ENCODE measurements around the gene CABP4. TPM values are rescaled to one million over a fixed set of nuclear protein-coding genes. Genes with fewer than 3 reads are reported as not detected.

Gene CABP4
- total RNA-seq, 1 experiment from 2014 or later = 24.8 TPM

- Mint-ChIP-seq H3K4me1 (ENCODE audit: low read depth, unreplicated experiment) (peaks cover 26% of the 10 kb centered on the region), H3K27me3 (ENCODE audit: unreplicated experiment) (no peaks in the 10 kb centered on the region), H3K36me3 (ENCODE audit: insufficient read depth, unreplicated experiment) (peaks cover 8% of the 10 kb centered on the region), H3K4me3 (ENCODE audit: low read depth, unreplicated experiment) (no peak overlapping the region), H3K9me3 (ENCODE audit: low read depth, unreplicated experiment) (no peaks in the 10 kb centered on the region), H3K27ac (ENCODE audit: unreplicated experiment) (no peak overlapping the region)
- BruUV-seq (replicated peaks) = no TSS peak
- no peak for DNase-seq
- CTCF ChIA-PET = no interaction called here
- TF ChIP-seq CTCF (IDR thresholded peaks at IDR 0.05; ENCODE audit: unreplicated experiment) = no peak
- intact Hi-C loops (cut with micrococcal nuclease; ENCODE audit: unreplicated experiment) = no loop called here
Measured at GRCh38 chr11:67449116-67449844, 5.9 kb upstream of the CABP4 start.

DNA sequence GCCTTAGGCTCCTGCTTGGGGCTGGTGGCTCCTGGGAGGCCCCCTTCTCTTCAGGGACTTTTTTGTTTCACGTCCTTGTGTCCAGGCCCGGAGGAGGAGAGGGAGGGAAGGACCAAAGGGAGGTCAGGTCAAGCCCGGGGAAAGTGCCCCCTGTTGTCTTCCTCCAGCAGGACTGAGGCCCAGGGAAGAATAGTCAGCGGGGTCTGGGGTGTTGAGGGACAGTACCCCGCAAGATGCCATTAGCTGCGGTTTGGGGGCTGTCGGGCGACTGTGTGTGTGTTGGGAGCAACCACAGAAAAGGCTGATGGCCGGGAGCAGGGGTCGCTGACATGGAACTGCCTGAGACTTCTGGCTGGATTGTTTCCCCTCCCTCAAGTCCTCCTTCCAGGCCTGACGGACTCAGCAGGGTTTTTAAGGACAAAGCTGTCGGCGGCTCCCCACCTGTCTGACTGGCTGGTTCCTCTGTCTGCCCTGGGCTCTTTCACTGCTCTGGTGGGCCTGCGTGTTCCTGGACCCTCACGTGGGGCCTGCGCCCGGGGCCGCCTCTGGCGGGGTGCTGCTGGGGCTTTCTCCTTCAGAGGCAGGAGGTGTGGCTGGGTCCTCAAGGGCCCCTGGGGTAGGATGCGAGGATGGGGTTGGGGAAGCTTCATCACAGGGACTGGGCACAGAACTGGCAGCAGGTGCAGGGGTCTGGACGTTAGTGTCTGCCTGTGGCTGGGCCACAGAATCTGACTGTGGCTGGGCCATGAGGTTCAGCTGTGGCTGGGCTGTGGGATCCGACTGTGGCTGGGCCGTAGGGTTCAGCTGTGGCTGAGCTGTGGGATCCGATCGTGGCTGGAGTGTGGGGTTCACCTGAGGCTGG, 4.1 kb upstream of the CABP4 start:
- no peaks in the 10 kb centered on the region for H3K9me3 Mint-ChIP-seq (ENCODE audit: low read depth, unreplicated experiment)
- peak overlapping the region; percentile 78 for H3K27ac Mint-ChIP-seq (ENCODE audit: unreplicated experiment)
- H3K4me3 Mint-ChIP-seq (ENCODE audit: low read depth, unreplicated experiment) = peak overlapping the region; percentile 75
- intact Hi-C loops (cut with micrococcal nuclease; ENCODE audit: unreplicated experiment) = no loop called here
- DNase-seq = no peak
- peaks cover 15% of the 10 kb centered on the region for H3K4me1 Mint-ChIP-seq (ENCODE audit: low read depth, unreplicated experiment)
- BruUV-seq (replicated peaks) = no TSS peak
- no peaks in the 10 kb centered on the region for H3K27me3 Mint-ChIP-seq (ENCODE audit: unreplicated experiment)
- TF ChIP-seq CTCF (IDR thresholded peaks at IDR 0.05; ENCODE audit: unreplicated experiment) = no peak
- H3K36me3 Mint-ChIP-seq (ENCODE audit: insufficient read depth, unreplicated experiment) = peaks cover 15% of the 10 kb centered on the region
- CTCF ChIA-PET = interaction anchor here (0.5 to 1.7 kb wide), 6 partner anchors 10 to 559 kb away, joined by 3 to 10 read pairs (median 4); partner anchors contain the start of genes PPP1CA and TMEM134

DNA sequence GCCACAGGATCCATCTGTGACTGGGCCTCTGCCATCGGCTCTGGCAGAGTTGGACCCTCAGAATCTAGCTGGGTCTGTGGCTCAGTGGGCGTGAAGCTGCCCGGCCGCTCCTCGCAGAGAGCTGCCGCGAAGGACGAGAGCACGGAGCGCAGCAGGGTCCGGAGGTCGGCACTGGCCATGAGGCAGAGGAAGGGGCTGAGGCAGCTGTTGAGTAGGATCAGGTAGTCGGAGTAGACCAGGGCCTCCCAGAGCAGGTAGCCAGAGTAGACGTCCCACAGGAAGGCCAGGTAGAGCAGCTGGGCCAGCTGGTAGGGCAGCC, 3.5 kb upstream of the CABP4 start:
- Mint-ChIP-seq H3K9me3 (ENCODE audit: low read depth, unreplicated experiment) (no peaks in the 10 kb centered on the region), H3K36me3 (ENCODE audit: insufficient read depth, unreplicated experiment) (peaks cover 15% of the 10 kb centered on the region), H3K27me3 (ENCODE audit: unreplicated experiment) (no peaks in the 10 kb centered on the region), H3K4me1 (ENCODE audit: low read depth, unreplicated experiment) (peaks cover 15% of the 10 kb centered on the region), H3K27ac (ENCODE audit: unreplicated experiment) (peak overlapping the region; percentile 78), H3K4me3 (ENCODE audit: low read depth, unreplicated experiment) (peak overlapping the region; percentile 75)
- CTCF ChIA-PET = interaction anchor here (0.6 to 1.7 kb wide), 6 partner anchors 9 to 59 kb away, joined by 3 to 10 read pairs (median 4); partner anchors contain the start of genes AIP, PPP1CA and TMEM134
- no peak for TF ChIP-seq CTCF (IDR thresholded peaks at IDR 0.05; ENCODE audit: unreplicated experiment)
- intact Hi-C loops (cut with micrococcal nuclease; ENCODE audit: unreplicated experiment) = no loop called here
- no TSS peak for BruUV-seq (replicated peaks)
- DNase-seq = no peak

GRCh38 chr11:67452141-67452952, 2.8 kb upstream of the CABP4 start, which contains the start of gene GPR152:
TSS of gene GPR152 (minus strand) at chr11:67452729. CDS start at chr11:67452724, 5 bp downstream.
- intact Hi-C loops (cut with micrococcal nuclease; ENCODE audit: unreplicated experiment) = no loop called here
- TF ChIP-seq CTCF (IDR thresholded peaks at IDR 0.05; ENCODE audit: unreplicated experiment) = no peak
- Mint-ChIP-seq H3K4me3 (ENCODE audit: low read depth, unreplicated experiment) (peak within 1 kb of the TSS; percentile 75), H3K9me3 (ENCODE audit: low read depth, unreplicated experiment) (no peaks in the 10 kb centered on the region), H3K27ac (ENCODE audit: unreplicated experiment) (peak within 1 kb of the TSS; percentile 78), H3K27me3 (ENCODE audit: unreplicated experiment) (no peaks in the 10 kb centered on the region), H3K36me3 (ENCODE audit: insufficient read depth, unreplicated experiment) (peaks cover 15% of the 10 kb centered on the region), H3K4me1 (ENCODE audit: low read depth, unreplicated experiment) (peaks cover 15% of the 10 kb centered on the region)
- BruUV-seq (replicated peaks) = TSS peak; percentile 72
- peak; percentile 90 for DNase-seq
- CTCF ChIA-PET = interaction anchor here (0.7 to 1.7 kb wide), 6 partner anchors 13 to 70 kb away, joined by 3 to 10 read pairs (median 4); partner anchors contain the start of genes AIP, PPP1CA and TMEM134
